Measurements from ENCODE around the gene UBIAD1.
"Not testable (repeated sequence)": the region's sequence is repeated elsewhere in the genome, so short reads cannot be mapped to it uniquely, and the experiment has no call there.

The UBIAD1 gene

GRCh38 chr1:11280719-11281376 is 7.8 kb downstream of the UBIAD1 start:
- DNase-seq = no peak

GRCh38 chr1:11281518-11282331 is 8.7 kb downstream of the UBIAD1 start:
- DNase-seq = peak; percentile 89

GRCh38 chr1:11283151-11283550 is 10.2 kb downstream of the UBIAD1 start:
- DNase-seq = no peak

- no peak for DNase-seq
Observed at GRCh38 chr1:11284784-11285183, 11.8 kb downstream of the UBIAD1 start.

- no peak for DNase-seq
Observed at GRCh38 chr1:11285883-11286734, 13.1 kb downstream of the UBIAD1 start.

- DNase-seq = no peak
Observed at GRCh38 chr1:11286735-11287410, 13.9 kb downstream of the UBIAD1 start.

- no peak for DNase-seq
Observed at GRCh38 chr1:11289064-11289463, 16.1 kb downstream of the UBIAD1 start.

- no peak for DNase-seq
Observed at GRCh38 chr1:11291049-11291448, 18.1 kb downstream of the UBIAD1 start.

GRCh38 chr1:11293856-11294255 is 20.9 kb downstream of the UBIAD1 start:
- DNase-seq = no peak

- DNase-seq = no peak
Observed at GRCh38 chr1:11294951-11295350, 22.0 kb downstream of the UBIAD1 start.

- no peak for DNase-seq
Observed at GRCh38 chr1:11295905-11296304, 22.9 kb downstream of the UBIAD1 start.

GRCh38 chr1:11297774-11298173 is 24.8 kb downstream of the UBIAD1 start:
- not testable (repeated sequence) for DNase-seq

GRCh38 chr1:11298390-11299224 is 25.6 kb downstream of the UBIAD1 start:
- no peak for DNase-seq

- no peak for DNase-seq
Observed at GRCh38 chr1:11299225-11299574, 26.2 kb downstream of the UBIAD1 start.

GRCh38 chr1:11301601-11302000 is 28.6 kb downstream of the UBIAD1 start:
- no peak for DNase-seq

- no peak for DNase-seq
Observed at GRCh38 chr1:11302366-11302765, 29.4 kb downstream of the UBIAD1 start.

GRCh38 chr1:11305516-11305915 is 32.5 kb downstream of the UBIAD1 start:
- not testable (repeated sequence) for DNase-seq

- peak; percentile 18 for DNase-seq
Observed at GRCh38 chr1:11307852-11308251, 34.9 kb downstream of the UBIAD1 start.

GRCh38 chr1:11308699-11309224 is 35.8 kb downstream of the UBIAD1 start:
- DNase-seq = no peak

- DNase-seq = no peak
Observed at GRCh38 chr1:11309385-11309784, 36.4 kb downstream of the UBIAD1 start.

Measured in fibroblast of skin of right quadriceps (primary cell).